Caco-2 (cell line): ENCODE data around the gene GRM4. TPM values are rescaled to one million over a fixed set of nuclear protein-coding genes. Genes with fewer than 3 reads are reported as not detected.

Experiments
- BruUV-seq: library from RNA; stranded (reverse); fragments of 400-500 nt; replicated peaks from 2 replicates; lab custom pipeline; 2021; lab: Mats Ljungman, UMichigan
- CTCF ChIA-PET: fragments of 300-600 bp; sonication (Branson Sonifier 250); formaldehyde crosslinking; loops from one replicate; lab custom pipeline; 2022; ENCODE audit warnings: antibody characterized with exemption; lab: Charles Lee
- POLR2A ChIA-PET: fragments of 300-600 bp; sonication (Branson Sonifier 250); formaldehyde crosslinking; loops from one replicate; lab custom pipeline; 2022; ENCODE audit warnings: antibody characterized with exemption; lab: Charles Lee
- DNase-seq, 2 experiments: peaks; one replicate each; pipeline versions ENCODE4 v3.0.0 to v3.0.0-alpha.2; 2020 to 2022
- H3K27me3 ChIP-seq: replicated peaks from 2 replicates; pipeline ENCODE4 v1.6.0; 2011; ENCODE audit warnings: low read length; ENCODE audit not compliant: control insufficient read depth, insufficient read depth
- H3K36me3 ChIP-seq: 2 replicates; pipeline ENCODE4 v1.5.1; 2011; ENCODE audit warnings: low read length; ENCODE audit not compliant: control insufficient read depth, insufficient read depth
- H3K4me1 ChIP-seq: fragments of 250-450 bp; sonication (Bioruptor Pico); 2 replicates; pipeline ENCODE4 v1.5.1; 2020; ENCODE audit warnings: mild to moderate bottlenecking
- H3K4me3 ChIP-seq: 2 replicates; pipeline ENCODE4 v1.5.1; 2011; ENCODE audit warnings: low read depth, mild to moderate bottlenecking, control low read depth, low read length
- H3K9me3 ChIP-seq: fragments of 250-450 bp; sonication (Bioruptor Pico); 2 replicates; pipeline ENCODE4 v1.5.1; 2020; ENCODE audit warnings: mild to moderate bottlenecking, moderate library complexity
- H3K27ac Mint-ChIP-seq: one replicate; pipeline ENCODE4 v1.8.0; 2022; ENCODE audit warnings: mixed read lengths; ENCODE audit not compliant: unreplicated experiment
- H3K27me3 Mint-ChIP-seq: one replicate; pipeline ENCODE4 v1.8.0; 2022; ENCODE audit warnings: mixed read lengths; ENCODE audit not compliant: insufficient read depth, unreplicated experiment
- H3K36me3 Mint-ChIP-seq: one replicate; pipeline ENCODE4 v1.8.0; 2022; ENCODE audit warnings: mild to moderate bottlenecking, mixed read lengths; ENCODE audit not compliant: insufficient read depth, unreplicated experiment
- H3K4me1 Mint-ChIP-seq: one replicate; pipeline ENCODE4 v1.8.0; 2022; ENCODE audit warnings: low read depth, mixed read lengths; ENCODE audit not compliant: unreplicated experiment
- H3K4me3 Mint-ChIP-seq: one replicate; pipeline ENCODE4 v1.8.0; 2022; ENCODE audit warnings: mild to moderate bottlenecking, moderate library complexity, mixed read lengths; ENCODE audit not compliant: unreplicated experiment
- H3K9me3 Mint-ChIP-seq: one replicate; pipeline ENCODE4 v1.8.0; 2022; ENCODE audit warnings: mixed read lengths; ENCODE audit not compliant: unreplicated experiment
- CTCF ChIP-seq, 2 experiments: fragments of 200-600 bp in 1 of 2; IDR thresholded peaks; 1 replicate in 1 of 2; 2 replicates in 1 of 2; pipeline versions ENCODE4 v1.5.1 to v1.8.0; 2011 to 2022; ENCODE audit warnings: antibody characterized with exemption in 1 of 2, control low read depth in 1 of 2, inconsistent platforms in 1 of 2, low read depth in 1 of 2, low read length in 1 of 2, mild to moderate bottlenecking in 1 of 2, moderate library complexity in 1 of 2; ENCODE audit not compliant: insufficient read depth in 1 of 2, severe bottlenecking in 1 of 2, unreplicated experiment in 1 of 2
- intact Hi-C: fragments of 100-400 bp; cut with micrococcal nuclease; formaldehyde crosslinking; loops from one replicate; pipeline ENCODE4 v1.10.0; 2022; ENCODE audit not compliant: unreplicated experiment
- total RNA-seq: library from RNA; stranded (reverse); gene quantifications from 2 replicates; pipeline ENCODE4 v1.2.3, GENCODE V29; 2022

Gene GRM4
- total RNA-seq, 1 experiment from 2014 or later = 0.09 TPM

GRCh38 chr6:34053721-34054120 lies 92.2 kb downstream of the GRM4 start:
- no peak overlapping the region for H3K4me3 Mint-ChIP-seq
- no peaks in the 10 kb centered on the region for H3K9me3 ChIP-seq
- peaks cover 9% of the 10 kb centered on the region for H3K27me3 Mint-ChIP-seq
- no peaks in the 10 kb centered on the region for H3K36me3 ChIP-seq
- H3K4me1 ChIP-seq = no peaks in the 10 kb centered on the region
- no peak for TF ChIP-seq CTCF (IDR thresholded peaks at IDR 0.05; ENCODE audit: insufficient read depth in 1 of 2, low read depth in 1 of 2, low read length in 1 of 2, severe bottlenecking in 1 of 2, unreplicated experiment in 1 of 2)
- no peaks in the 10 kb centered on the region for H3K9me3 Mint-ChIP-seq
- H3K27me3 ChIP-seq = no peaks in the 10 kb centered on the region
- H3K4me3 ChIP-seq = no peak overlapping the region
- peaks cover 6% of the 10 kb centered on the region for H3K4me1 Mint-ChIP-seq
- no peaks in the 10 kb centered on the region for H3K36me3 Mint-ChIP-seq
- ChIA-PET POLR2A (no interaction called here), CTCF (interaction anchor here (2.7 kb wide), 1 partner anchor 101 kb away, joined by 39 read pairs; no protein-coding TSS in a partner anchor)
- intact Hi-C loops = no loop called here
- DNase-seq = no peak
- BruUV-seq = no TSS peak
- no peak overlapping the region for H3K27ac Mint-ChIP-seq

GRCh38 chr6:34052918-34053608 lies 92.8 kb downstream of the GRM4 start:
- Mint-ChIP-seq H3K4me1 (peaks cover 6% of the 10 kb centered on the region), H3K27me3 (peaks cover 9% of the 10 kb centered on the region), H3K36me3 (no peaks in the 10 kb centered on the region), H3K4me3 (no peak overlapping the region), H3K27ac (no peak overlapping the region), H3K9me3 (no peaks in the 10 kb centered on the region)
- intact Hi-C loops = no loop called here
- Histone ChIP-seq H3K36me3 (no peaks in the 10 kb centered on the region), H3K9me3 (no peaks in the 10 kb centered on the region), H3K4me1 (no peaks in the 10 kb centered on the region), H3K4me3 (no peak overlapping the region), H3K27me3 (no peaks in the 10 kb centered on the region)
- BruUV-seq = no TSS peak
- POLR2A ChIA-PET = no interaction called here
- DNase-seq = no peak
- no peak for TF ChIP-seq CTCF (IDR thresholded peaks at IDR 0.05; ENCODE audit: insufficient read depth in 1 of 2, low read depth in 1 of 2, low read length in 1 of 2, severe bottlenecking in 1 of 2, unreplicated experiment in 1 of 2)
- CTCF ChIA-PET = interaction anchor here (0.6 to 2.7 kb wide), 2 partner anchors 102 to 286 kb away, joined by 3 to 39 read pairs; no protein-coding TSS in a partner anchor

- no peaks in the 10 kb centered on the region for H3K27me3 ChIP-seq
- ChIA-PET POLR2A (no interaction called here), CTCF (interaction anchor here (0.6 kb wide), 1 partner anchor 141 kb away, joined by 3 read pairs; no protein-coding TSS in a partner anchor)
- H3K9me3 Mint-ChIP-seq = no peaks in the 10 kb centered on the region
- no TSS peak for BruUV-seq
- no peaks in the 10 kb centered on the region for H3K36me3 ChIP-seq
- H3K4me3 Mint-ChIP-seq = no peak overlapping the region
- H3K4me1 Mint-ChIP-seq = peaks cover 6% of the 10 kb centered on the region
- H3K9me3 ChIP-seq = no peaks in the 10 kb centered on the region
- DNase-seq = no peak
- no peak for TF ChIP-seq CTCF (IDR thresholded peaks at IDR 0.05; ENCODE audit: insufficient read depth in 1 of 2, low read depth in 1 of 2, low read length in 1 of 2, severe bottlenecking in 1 of 2, unreplicated experiment in 1 of 2)
- no peaks in the 10 kb centered on the region for H3K4me1 ChIP-seq
- intact Hi-C loops = no loop called here
- H3K4me3 ChIP-seq = no peak overlapping the region
- H3K27me3 Mint-ChIP-seq = peaks cover 12% of the 10 kb centered on the region
- no peaks in the 10 kb centered on the region for H3K36me3 Mint-ChIP-seq
- H3K27ac Mint-ChIP-seq = no peak overlapping the region
Observed at GRCh38 chr6:34052071-34052825, 93.6 kb downstream of the GRM4 start.
